Measurements from ENCODE around the gene RFFL.

DNA sequence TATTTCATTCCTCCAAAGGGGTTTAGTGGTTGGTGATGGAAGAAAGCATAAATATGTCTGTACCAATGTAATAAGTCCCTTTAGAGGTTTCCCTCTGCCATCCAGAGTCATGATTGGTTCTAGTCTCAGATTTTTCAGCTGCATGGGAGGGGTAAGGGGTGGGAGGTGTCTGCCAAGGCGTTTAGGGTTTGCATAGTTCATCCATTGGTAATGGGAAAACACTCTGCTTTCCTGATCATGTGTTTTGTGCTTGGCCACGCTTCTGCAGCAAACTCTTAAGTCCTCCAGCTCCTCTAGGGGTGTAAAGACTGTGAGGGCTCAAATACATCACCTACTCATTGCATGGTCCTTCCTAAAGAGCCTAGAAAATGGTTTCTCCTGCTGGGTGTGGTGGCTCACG lies 53.4 kb downstream of the RFFL start:
- TF ChIP-seq POLR2A (IDR thresholded peaks at IDR 0.05) (no peak), POLR2AphosphoS5 (IDR thresholded peaks at IDR 0.05) (no peak), EP300 (IDR thresholded peaks at IDR 0.05) (no peak)
- TF ChIP-seq, protein P1, sequence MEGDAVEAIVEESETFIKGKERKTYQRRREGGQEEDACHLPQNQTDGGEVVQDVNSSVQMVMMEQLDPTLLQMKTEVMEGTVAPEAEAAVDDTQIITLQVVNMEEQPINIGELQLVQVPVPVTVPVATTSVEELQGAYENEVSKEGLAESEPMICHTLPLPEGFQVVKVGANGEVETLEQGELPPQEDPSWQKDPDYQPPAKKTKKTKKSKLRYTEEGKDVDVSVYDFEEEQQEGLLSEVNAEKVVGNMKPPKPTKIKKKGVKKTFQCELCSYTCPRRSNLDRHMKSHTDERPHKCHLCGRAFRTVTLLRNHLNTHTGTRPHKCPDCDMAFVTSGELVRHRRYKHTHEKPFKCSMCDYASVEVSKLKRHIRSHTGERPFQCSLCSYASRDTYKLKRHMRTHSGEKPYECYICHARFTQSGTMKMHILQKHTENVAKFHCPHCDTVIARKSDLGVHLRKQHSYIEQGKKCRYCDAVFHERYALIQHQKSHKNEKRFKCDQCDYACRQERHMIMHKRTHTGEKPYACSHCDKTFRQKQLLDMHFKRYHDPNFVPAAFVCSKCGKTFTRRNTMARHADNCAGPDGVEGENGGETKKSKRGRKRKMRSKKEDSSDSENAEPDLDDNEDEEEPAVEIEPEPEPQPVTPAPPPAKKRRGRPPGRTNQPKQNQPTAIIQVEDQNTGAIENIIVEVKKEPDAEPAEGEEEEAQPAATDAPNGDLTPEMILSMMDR (IDR thresholded peaks at IDR 0.05), result no peak
